ENCODE results near the gene CARD9.
"Not testable (repeated sequence)": the region's sequence is repeated elsewhere in the genome, so short reads cannot be mapped to it uniquely, and the experiment has no call there.

CARD9 gene

DNA sequence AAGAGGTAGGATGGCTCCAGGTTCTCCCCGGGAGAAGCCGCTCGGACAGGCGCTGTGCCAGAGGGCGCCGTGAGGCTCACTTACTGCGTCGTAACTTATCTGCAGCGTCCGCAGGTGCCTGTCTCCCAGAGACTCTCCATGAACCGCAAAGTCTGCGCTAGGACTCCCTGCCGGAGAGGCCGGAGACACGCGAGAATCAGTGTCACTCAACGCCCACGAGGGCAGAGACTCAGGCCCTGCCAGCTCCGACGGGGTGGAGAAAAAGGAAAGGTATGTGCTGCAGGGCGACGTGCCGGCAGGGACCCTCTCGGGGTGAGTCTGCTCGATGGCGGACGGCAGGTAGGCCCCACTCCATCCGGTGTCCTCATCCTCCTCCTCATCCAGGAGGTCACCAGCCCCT is 33.6 kb upstream of the CARD9 start:
- DNase-seq (ENCODE audit: low spot score in 2 of 2); H3K9me3 ChIP-seq; in situ Hi-C loops (cut with MboI; ENCODE audit: low sequenced_read_pairs); H3K27me3 ChIP-seq (ENCODE audit: low read depth); H3K4me3 ChIP-seq: not testable (repeated sequence)
- peaks cover 15% of the 10 kb centered on the region for H3K4me1 ChIP-seq
- peaks cover 59% of the 10 kb centered on the region for H3K36me3 ChIP-seq (replicated peaks)

DNA sequence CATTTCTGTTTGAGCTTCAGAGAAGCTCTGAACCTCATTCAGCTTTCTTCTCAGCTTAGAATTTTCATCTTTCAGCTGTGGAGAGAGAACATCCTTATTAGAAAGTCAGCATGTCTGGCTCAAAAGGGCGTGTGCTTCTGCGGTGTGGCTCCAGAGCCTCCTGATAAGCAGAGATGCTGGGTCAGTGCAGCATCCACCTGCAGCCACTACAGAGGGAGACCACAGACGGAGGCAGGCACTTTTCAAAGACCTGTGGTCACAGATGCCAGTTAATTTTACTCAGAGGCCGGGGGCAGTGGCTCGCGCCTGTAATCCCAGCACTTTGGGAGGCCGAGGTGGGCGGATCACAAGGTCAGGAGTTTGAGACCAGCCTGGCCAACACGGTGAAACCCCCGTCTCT is 32.4 kb upstream of the CARD9 start:
- H3K27me3 ChIP-seq (ENCODE audit: low read depth); in situ Hi-C loops (cut with MboI; ENCODE audit: low sequenced_read_pairs); H3K4me1 ChIP-seq; DNase-seq (ENCODE audit: low spot score in 2 of 2); H3K4me3 ChIP-seq; H3K9me3 ChIP-seq: not testable (repeated sequence)
- H3K36me3 ChIP-seq (replicated peaks) = peaks cover 61% of the 10 kb centered on the region

DNA sequence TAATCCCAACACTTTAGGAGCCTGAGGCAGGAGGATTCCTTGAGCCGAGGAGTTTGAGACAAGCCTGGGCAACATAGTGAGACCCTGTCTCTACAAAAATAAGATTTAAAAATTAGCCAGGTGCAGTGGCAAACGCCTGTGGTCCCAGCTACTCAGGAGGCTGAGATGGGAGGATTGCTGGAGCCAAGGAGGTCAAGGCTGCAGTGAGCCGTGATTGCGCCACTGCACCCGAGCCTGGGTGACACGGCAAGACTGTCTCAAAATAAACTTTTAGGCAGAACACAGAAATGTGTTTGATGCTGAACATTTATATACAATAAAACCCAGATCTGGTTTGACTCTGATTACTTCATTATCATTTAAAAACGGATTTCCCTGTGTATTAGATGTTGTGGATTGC is 32.0 kb upstream of the CARD9 start:
- no peak overlapping the region for H3K4me3 ChIP-seq
- H3K36me3 ChIP-seq (replicated peaks) = peaks cover 61% of the 10 kb centered on the region
- H3K4me1 ChIP-seq = peaks cover 9% of the 10 kb centered on the region
- H3K27me3 ChIP-seq (ENCODE audit: low read depth) = no peaks in the 10 kb centered on the region
- in situ Hi-C loops (cut with MboI; ENCODE audit: low sequenced_read_pairs) = no loop called here
- no peaks in the 10 kb centered on the region for H3K9me3 ChIP-seq
- no peak for DNase-seq (ENCODE audit: low spot score in 2 of 2)

DNA sequence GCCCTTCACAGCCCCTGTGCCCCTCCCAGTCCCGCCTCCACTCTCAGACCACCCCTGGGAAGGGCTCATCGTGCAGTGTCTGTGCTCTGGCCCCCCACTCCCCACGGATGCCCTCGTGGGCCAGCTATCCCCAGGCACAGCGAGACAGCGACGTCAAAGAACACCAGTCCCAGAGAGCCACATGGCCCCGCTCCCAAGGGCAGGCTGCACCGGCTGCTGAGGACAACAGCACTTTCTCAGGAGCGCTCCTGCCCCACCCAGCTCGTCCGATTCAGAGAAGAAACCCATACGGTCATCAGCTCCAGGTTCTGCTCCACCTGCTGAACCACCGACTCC is 31.3 kb upstream of the CARD9 start:
- Histone ChIP-seq H3K4me1 (peaks cover 12% of the 10 kb centered on the region), H3K27me3 (ENCODE audit: low read depth) (no peaks in the 10 kb centered on the region), H3K36me3 (replicated peaks) (peaks cover 61% of the 10 kb centered on the region), H3K9me3 (no peaks in the 10 kb centered on the region), H3K4me3 (no peak overlapping the region)
- DNase-seq (ENCODE audit: low spot score in 2 of 2) = no peak
- in situ Hi-C loops (cut with MboI; ENCODE audit: low sequenced_read_pairs) = no loop called here

DNA sequence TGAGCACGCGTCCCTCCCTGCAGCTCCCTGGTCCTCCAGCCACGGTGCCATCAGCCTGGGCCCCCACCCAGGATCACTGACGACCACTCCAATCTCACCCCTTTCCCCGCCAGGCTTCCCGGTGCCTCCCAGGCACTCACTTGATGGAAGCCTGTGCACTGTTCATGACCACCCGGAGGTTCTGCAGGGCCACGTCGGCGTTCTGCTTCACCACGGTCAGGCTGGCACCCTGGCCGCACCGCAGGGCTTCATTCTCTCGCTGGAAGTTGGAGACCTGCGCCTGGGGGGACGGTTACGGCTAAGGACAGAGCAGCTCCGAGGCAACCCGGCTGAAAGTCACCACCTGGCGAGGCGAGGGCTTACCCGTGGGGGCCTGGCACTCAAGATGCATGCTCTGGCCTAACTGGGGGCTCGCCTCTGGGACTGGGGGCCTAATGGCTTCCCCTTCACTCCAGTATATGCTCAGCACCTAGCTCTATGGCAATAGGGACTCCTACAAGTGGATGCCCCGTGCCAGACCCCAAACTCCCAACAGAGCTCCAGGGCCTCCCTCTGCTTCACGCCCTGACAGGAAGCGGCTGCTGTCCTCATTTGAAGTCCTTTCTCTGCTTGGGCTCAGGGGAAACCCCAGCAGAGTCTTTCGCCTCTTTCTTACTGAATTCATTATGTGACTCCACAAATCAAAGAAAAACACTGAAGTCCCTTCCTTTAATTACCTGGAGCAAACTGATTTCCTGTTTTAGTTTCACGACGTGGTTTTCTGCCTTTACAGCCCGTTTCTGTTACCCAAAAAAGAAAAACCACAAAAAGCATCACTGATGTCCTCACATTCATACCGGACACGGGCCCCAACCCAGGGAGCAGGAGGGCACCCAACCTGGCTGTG is 30.7 kb upstream of the CARD9 start:
- Histone ChIP-seq H3K36me3 (replicated peaks) (peaks cover 58% of the 10 kb centered on the region), H3K4me3 (no peak overlapping the region), H3K9me3 (no peaks in the 10 kb centered on the region), H3K27me3 (ENCODE audit: low read depth) (no peaks in the 10 kb centered on the region), H3K4me1 (peaks cover 6% of the 10 kb centered on the region)
- no peak for DNase-seq (ENCODE audit: low spot score in 2 of 2)
- in situ Hi-C loops (cut with MboI; ENCODE audit: low sequenced_read_pairs) = no loop called here

DNA sequence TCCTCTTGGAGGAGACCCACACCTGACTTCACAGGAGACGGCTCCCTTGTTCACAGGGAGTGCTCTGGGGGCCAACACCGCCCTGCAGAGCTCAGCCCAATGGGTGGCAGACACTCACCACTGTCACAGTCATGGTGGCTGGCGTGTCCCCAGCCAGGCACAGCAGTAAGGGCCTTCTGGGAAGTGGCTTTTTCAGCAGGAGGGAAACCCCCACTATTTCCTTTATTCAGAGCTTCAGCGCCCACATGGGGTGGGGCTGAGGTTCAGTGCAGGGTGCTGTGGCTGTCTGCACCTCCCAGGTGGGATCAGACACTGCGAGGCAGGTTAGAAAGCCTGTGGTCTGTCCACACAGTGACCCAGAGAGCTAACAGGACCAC is 30.1 kb upstream of the CARD9 start:
- in situ Hi-C loops (cut with MboI; ENCODE audit: low sequenced_read_pairs) = no loop called here
- Histone ChIP-seq H3K9me3 (no peaks in the 10 kb centered on the region), H3K36me3 (replicated peaks) (peaks cover 58% of the 10 kb centered on the region), H3K4me3 (no peak overlapping the region), H3K4me1 (peaks cover 7% of the 10 kb centered on the region; the same call in 1 of the 2 replicates), H3K27me3 (ENCODE audit: low read depth) (no peaks in the 10 kb centered on the region)
- no peak for DNase-seq (ENCODE audit: low spot score in 2 of 2)

DNA sequence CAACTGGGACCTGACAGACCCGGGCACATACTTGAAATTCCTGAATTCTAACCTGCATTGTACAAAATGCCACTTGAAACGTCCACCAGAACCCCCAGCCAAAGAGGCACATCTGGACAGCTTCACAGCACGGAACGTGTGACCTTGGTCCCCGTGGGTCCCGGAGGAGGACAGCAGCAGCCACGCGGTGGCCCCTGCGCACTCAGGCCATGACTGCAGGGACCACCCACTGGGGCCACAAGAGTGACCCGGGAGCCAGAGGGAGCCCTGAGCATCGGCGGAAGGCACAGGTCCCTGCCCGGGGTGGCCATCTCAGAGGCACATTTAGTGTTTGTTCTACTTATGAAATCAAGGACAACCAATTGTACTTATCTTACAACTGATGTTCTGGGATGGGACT is 28.6 kb upstream of the CARD9 start:
- no peaks in the 10 kb centered on the region for H3K9me3 ChIP-seq
- H3K27me3 ChIP-seq (ENCODE audit: low read depth) = no peaks in the 10 kb centered on the region
- H3K4me3 ChIP-seq = no peak overlapping the region
- DNase-seq (ENCODE audit: low spot score in 2 of 2) = no peak
- H3K36me3 ChIP-seq (replicated peaks) = peaks cover 56% of the 10 kb centered on the region
- H3K4me1 ChIP-seq = peaks cover 9% of the 10 kb centered on the region; the same call in 1 of the 2 replicates
- in situ Hi-C loops (cut with MboI; ENCODE audit: low sequenced_read_pairs) = no loop called here

DNA sequence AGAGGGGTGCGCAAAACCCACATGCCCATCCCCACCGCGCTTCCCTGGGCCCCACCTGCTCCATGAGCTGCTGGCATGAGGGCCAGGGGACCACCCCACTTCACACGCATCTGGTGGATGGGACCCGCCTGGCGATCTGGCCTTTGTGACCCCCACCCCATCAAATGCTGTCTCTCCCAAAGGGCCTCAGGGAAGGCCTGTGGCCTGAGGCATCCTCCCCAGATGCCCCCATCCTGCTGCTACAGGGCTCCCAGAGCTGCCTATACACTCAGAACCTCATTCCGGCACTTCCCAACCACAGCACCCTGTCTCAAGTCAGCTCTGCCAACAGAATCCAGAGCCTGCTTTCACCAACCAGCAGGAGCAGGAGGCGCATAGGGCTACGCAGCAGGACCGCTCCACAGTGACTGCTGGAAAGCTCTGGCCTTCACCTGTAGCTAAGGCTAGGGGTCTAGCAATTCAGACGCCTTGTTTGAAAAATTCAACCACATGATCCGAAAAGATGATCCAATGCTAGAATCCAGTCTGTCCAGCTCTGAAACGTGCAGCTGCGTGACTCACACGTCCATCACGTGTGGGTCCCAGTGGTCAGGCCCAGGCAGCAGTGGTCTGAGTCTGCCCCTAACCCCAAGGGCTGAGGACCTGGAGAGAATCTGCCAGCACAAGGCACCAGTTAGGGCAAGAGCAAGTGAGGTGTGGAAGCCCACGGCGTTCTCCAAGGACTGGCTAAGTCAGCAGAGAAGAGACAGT is 27.9 kb upstream of the CARD9 start:
- in situ Hi-C loops (cut with MboI; ENCODE audit: low sequenced_read_pairs) = no loop called here
- peaks cover 9% of the 10 kb centered on the region; the same call in 1 of the 2 replicates for H3K4me1 ChIP-seq
- no peaks in the 10 kb centered on the region for H3K27me3 ChIP-seq (ENCODE audit: low read depth)
- no peak overlapping the region for H3K4me3 ChIP-seq
- DNase-seq (ENCODE audit: low spot score in 2 of 2) = no peak
- peaks cover 56% of the 10 kb centered on the region for H3K36me3 ChIP-seq (replicated peaks)
- H3K9me3 ChIP-seq = no peaks in the 10 kb centered on the region

DNA sequence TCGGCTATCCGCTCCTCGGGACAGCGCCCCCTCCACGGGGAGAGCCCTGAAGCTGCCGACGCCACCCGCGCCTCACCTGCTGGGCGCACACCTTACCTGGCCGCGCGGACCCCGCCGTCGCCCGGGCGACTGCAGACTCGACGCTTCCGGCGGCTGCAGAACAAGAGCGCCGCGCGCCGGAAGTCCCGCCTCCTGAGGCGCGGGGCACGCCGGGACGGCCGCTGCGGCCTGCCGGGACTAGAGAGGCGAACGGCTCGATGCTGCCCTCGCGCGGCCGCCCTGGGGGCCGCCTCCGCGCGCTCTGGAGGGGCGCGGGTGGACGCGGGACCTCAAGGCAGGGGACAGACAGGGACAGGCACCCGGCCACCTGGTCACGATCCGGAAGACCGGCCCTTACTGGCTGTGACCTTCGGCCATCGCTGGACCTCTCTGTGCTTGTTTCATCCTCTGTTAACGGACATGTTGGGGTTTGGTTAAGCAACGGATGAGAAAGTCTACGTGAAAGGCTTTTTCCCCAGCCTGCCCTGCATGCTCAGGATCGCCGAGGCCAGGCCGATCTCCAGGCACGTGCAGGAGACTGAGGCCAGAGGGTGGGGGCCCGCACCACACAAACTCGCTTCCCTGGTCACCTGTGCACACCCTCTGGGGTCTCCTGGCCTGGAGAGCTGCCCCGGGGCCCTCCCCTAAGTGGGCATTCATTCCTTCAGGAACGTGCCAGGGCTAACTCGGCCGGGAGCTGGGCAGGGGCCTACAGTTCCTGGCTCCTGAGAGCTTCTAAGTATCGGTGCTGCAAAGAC is 26.8 kb upstream of the CARD9 start, which contains the start of gene SNAPC4:
SNAPC4 (minus strand) TSS at position 133 of the 797 bp plus-strand sequence. CDS start 1,742 bp downstream, outside the sequence.
- Histone ChIP-seq H3K27me3 (ENCODE audit: low read depth) (no peaks in the 10 kb centered on the region), H3K4me1 (peaks cover 9% of the 10 kb centered on the region; the same call in 1 of the 2 replicates), H3K36me3 (replicated peaks) (peaks cover 56% of the 10 kb centered on the region), H3K4me3 (peak within 1 kb of the TSS; percentile 82), H3K9me3 (no peaks in the 10 kb centered on the region)
- in situ Hi-C loops (cut with MboI; ENCODE audit: low sequenced_read_pairs) = no loop called here
- DNase-seq (ENCODE audit: low spot score in 2 of 2) = peak; percentile 80 to 91

DNA sequence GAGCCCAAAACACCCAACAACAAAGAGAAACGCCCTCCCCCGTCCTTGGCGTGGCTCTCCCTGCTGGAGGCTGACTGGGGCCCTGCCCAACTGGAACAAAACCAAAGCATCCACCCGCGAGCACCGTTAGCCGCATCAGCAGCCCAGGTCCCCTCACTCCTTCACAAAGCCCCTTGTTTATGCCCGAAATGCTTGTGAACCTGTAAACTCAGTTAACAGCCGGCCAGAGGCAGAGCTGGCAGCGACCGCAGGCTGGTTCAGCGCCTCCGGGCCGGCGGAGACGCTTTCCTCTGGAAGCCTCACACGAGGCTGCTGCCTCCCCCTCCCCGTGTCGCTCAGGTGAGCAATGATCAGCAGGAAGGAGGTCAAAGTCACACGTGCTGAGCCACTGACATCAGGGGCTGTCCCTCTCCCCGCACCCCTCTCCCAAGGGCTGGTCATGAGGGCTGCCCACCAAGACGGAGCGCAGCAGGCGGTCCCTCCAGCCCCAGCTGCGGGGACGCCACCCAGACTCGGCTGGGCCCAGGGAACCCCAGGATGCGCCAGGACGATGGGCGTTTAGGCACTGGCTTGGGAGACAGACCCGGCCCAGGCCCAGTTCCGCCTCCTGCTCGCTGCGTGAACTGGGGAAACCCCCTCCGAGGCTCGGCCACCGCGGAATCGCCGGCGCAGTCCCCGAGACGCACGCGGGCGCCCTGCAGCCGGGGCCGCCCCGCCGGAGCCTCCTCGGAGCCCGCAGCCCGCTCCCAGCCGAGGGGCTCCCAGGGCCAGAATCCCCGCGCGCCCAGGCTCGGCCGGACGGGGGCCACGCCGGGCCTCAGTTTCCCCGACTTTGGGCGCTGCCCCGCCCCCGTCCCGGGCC is 25.9 kb upstream of the CARD9 start:
- in situ Hi-C loops (cut with MboI; ENCODE audit: low sequenced_read_pairs) = no loop called here
- peak in 1 of 2 experiments; percentile 36 for DNase-seq (ENCODE audit: low spot score in 2 of 2)
- H3K4me3 ChIP-seq = peak overlapping the region; percentile 82
- no peaks in the 10 kb centered on the region for H3K27me3 ChIP-seq (ENCODE audit: low read depth)
- H3K36me3 ChIP-seq (replicated peaks) = peaks cover 56% of the 10 kb centered on the region
- peaks cover 9% of the 10 kb centered on the region; the same call in 1 of the 2 replicates for H3K4me1 ChIP-seq
- no peaks in the 10 kb centered on the region for H3K9me3 ChIP-seq

DNA sequence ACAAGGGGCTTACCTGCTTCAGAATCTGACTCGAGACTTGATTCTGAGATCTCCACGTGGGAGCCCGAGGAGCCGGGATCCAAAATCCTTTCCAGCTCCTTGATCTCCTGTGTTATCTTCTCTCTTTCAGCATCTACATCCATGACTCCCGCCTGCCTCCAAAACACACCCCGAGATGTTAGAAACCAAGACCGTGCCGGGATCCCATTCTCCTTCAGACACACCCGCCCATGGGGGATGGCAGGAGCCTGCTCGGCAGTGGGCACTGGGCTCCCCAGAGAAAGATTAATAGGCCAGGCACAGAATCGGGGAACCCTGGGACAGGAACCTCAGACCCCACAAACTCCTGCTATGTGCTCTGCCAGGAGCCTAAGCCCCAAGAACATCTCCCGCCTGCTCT is 24.8 kb upstream of the CARD9 start:
- Histone ChIP-seq H3K9me3 (no peaks in the 10 kb centered on the region), H3K4me3 (peak overlapping the region; percentile 82), H3K36me3 (replicated peaks) (peaks cover 58% of the 10 kb centered on the region), H3K4me1 (peaks cover 9% of the 10 kb centered on the region; the same call in 1 of the 2 replicates), H3K27me3 (ENCODE audit: low read depth) (no peaks in the 10 kb centered on the region)
- in situ Hi-C loops (cut with MboI; ENCODE audit: low sequenced_read_pairs) = no loop called here
- DNase-seq (ENCODE audit: low spot score in 2 of 2) = no peak

DNA sequence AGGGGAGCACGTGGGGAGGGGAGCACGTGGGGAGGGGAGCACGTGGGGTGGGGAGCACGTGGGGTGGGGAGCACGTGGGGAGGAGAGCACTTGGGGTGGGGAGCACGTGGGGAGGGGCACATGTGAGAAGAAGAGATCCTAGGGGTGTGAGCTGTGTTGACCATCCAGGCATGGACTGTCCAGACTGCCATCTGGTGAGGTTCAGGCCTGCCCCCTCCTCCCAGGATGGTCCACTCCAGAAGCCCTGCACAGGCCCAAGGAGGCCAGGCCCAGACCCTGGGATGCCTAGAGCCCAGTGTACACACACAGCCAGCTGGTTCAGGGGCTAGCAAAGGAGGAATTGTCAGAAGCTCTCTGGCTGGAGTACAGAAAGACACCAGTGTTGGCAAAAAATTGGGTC is 24.2 kb upstream of the CARD9 start:
- Histone ChIP-seq H3K36me3 (replicated peaks) (peaks cover 65% of the 10 kb centered on the region), H3K4me3 (no peak overlapping the region), H3K9me3 (no peaks in the 10 kb centered on the region), H3K27me3 (ENCODE audit: low read depth) (no peaks in the 10 kb centered on the region), H3K4me1 (peaks cover 9% of the 10 kb centered on the region; the same call in 1 of the 2 replicates)
- DNase-seq (ENCODE audit: low spot score in 2 of 2) = no peak
- in situ Hi-C loops (cut with MboI; ENCODE audit: low sequenced_read_pairs) = no loop called here

DNA sequence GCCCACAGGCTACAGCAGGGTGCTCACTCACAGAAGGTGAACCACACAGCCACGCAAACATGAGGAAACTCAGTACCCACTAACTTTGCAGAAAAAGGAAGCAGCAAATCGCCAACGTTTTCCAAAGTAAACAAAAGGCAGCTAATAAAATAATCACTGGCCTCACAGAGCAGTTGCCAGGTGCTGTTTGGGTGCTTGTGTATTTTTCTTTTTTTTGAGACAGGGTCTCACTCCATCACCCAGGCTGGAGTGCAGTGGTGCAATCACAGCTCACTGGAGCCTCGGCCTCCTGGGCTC is 22.7 kb upstream of the CARD9 start:
- H3K4me1 ChIP-seq = peaks cover 9% of the 10 kb centered on the region; the same call in 1 of the 2 replicates
- no peak for DNase-seq (ENCODE audit: low spot score in 2 of 2)
- H3K4me3 ChIP-seq = no peak overlapping the region
- H3K27me3 ChIP-seq (ENCODE audit: low read depth) = no peaks in the 10 kb centered on the region
- in situ Hi-C loops (cut with MboI; ENCODE audit: low sequenced_read_pairs) = no loop called here
- H3K9me3 ChIP-seq = no peaks in the 10 kb centered on the region
- H3K36me3 ChIP-seq (replicated peaks) = peaks cover 72% of the 10 kb centered on the region

Measured in HAP-1 (cell line).